ENCODE data around the gene ACVR2A. TPM values are rescaled to one million over a fixed set of nuclear protein-coding genes. Genes with fewer than 3 reads are reported as not detected.

ACVR2A gene
- total RNA-seq, 1 experiment from 2014 or later = 12.5 TPM

DNA sequence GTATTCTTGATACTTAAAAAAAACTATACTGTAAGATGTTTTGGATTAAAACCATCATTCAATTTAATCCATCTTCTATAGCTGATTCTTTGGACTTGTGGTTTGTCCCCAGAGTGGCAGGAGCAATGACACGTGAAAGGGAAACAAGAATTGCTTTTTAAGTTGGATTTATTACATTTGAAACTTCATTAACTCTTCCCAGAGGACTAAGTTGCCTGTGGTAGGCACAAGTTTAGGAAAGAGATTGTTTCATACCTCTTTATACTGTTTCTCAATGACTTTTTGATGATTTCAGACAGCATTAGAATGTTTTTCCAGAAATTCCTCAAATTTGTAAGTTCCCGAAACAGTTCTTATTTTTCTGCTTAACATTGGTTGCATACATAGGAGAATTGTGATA lies 41.3 kb downstream of the ACVR2A start:
- Mint-ChIP-seq H3K4me3 (ENCODE audit: low read depth, unreplicated experiment) (no peak overlapping the region), H3K27ac (ENCODE audit: unreplicated experiment) (no peak overlapping the region), H3K27me3 (ENCODE audit: unreplicated experiment) (no peaks in the 10 kb centered on the region), H3K4me1 (ENCODE audit: low read depth, unreplicated experiment) (peaks cover 12% of the 10 kb centered on the region), H3K36me3 (ENCODE audit: insufficient read depth, unreplicated experiment) (no peaks in the 10 kb centered on the region), H3K9me3 (ENCODE audit: low read depth, unreplicated experiment) (no peaks in the 10 kb centered on the region)
- DNase-seq = no peak
- TF ChIP-seq, protein P1, sequence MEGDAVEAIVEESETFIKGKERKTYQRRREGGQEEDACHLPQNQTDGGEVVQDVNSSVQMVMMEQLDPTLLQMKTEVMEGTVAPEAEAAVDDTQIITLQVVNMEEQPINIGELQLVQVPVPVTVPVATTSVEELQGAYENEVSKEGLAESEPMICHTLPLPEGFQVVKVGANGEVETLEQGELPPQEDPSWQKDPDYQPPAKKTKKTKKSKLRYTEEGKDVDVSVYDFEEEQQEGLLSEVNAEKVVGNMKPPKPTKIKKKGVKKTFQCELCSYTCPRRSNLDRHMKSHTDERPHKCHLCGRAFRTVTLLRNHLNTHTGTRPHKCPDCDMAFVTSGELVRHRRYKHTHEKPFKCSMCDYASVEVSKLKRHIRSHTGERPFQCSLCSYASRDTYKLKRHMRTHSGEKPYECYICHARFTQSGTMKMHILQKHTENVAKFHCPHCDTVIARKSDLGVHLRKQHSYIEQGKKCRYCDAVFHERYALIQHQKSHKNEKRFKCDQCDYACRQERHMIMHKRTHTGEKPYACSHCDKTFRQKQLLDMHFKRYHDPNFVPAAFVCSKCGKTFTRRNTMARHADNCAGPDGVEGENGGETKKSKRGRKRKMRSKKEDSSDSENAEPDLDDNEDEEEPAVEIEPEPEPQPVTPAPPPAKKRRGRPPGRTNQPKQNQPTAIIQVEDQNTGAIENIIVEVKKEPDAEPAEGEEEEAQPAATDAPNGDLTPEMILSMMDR (IDR thresholded peaks at IDR 0.05; ENCODE audit: unreplicated experiment) = no peak
- CTCF ChIA-PET = no interaction called here
- BruUV-seq (replicated peaks) = no TSS peak
- intact Hi-C loops (cut with micrococcal nuclease; ENCODE audit: unreplicated experiment) = no loop called here

DNA sequence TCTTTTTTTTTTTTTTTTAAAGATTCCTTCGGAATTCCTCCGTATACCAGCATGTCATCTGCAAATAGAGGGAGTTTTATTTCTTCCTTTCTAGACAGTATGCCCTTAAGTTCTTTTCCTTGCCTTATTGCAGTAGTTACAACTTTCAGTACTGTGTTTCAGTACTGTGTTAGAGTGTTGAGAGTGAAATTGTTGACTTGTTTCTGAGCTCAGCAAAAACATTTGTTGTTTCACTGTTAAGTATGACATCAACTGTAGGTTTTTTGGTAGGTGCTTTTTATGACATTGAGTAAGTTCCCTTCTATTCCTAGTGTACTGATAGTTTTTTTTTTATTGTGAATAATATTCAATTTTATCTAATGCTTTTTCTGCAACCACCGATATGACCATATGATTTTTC lies 43.9 kb downstream of the ACVR2A start:
- TF ChIP-seq, protein P1 (IDR thresholded peaks at IDR 0.05; ENCODE audit: unreplicated experiment) = no peak
- Mint-ChIP-seq H3K4me3 (ENCODE audit: low read depth, unreplicated experiment) (no peak overlapping the region), H3K27ac (ENCODE audit: unreplicated experiment) (no peak overlapping the region), H3K9me3 (ENCODE audit: low read depth, unreplicated experiment) (no peaks in the 10 kb centered on the region), H3K4me1 (ENCODE audit: low read depth, unreplicated experiment) (peaks cover 12% of the 10 kb centered on the region), H3K27me3 (ENCODE audit: unreplicated experiment) (no peaks in the 10 kb centered on the region), H3K36me3 (ENCODE audit: insufficient read depth, unreplicated experiment) (no peaks in the 10 kb centered on the region)
- intact Hi-C loops (cut with micrococcal nuclease; ENCODE audit: unreplicated experiment) = no loop called here
- no TSS peak for BruUV-seq (replicated peaks)
- CTCF ChIA-PET = no interaction called here
- DNase-seq = no peak

DNA sequence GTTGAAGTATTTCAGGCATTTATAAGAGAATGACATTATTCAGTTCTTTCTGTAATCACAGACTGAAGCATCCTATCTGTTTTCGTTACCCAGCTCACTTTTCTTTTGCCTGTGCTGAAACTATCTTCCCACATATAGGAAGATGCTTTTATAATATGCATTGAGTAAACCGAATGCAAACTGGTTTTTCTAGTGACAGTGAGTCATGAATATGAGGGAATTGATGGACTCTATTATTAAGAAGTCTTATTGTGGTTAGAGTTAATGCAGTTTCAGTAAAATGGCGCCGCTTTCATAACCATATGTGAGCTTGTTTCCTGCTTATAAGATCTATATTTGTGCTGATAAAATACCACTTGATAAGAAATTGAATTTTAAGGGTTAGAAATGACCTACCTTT lies 59.2 kb downstream of the ACVR2A start:
- intact Hi-C loops (cut with micrococcal nuclease; ENCODE audit: unreplicated experiment) = no loop called here
- H3K27ac Mint-ChIP-seq (ENCODE audit: unreplicated experiment) = no peak overlapping the region

DNA sequence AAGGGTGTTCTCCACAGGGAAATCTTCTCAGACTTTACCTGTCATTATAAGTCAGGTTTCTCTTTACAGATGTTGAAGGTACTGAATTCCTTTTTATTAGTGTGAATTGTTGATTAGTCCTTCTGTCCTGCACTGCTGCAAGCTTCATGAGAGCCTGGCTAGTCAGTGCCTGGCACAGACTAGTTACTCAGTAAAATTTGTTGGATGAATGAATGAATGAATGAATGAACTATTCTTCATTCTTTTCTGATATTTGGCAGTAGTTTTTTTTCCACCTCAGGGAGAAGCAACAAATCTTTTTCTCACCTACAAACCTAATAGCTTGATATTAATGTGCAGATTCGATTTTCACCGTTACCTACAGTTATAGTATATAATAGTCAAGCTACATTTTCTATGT lies 64.3 kb downstream of the ACVR2A start:
- Mint-ChIP-seq H3K4me1 (ENCODE audit: low read depth, unreplicated experiment) (peaks cover 12% of the 10 kb centered on the region), H3K4me3 (ENCODE audit: low read depth, unreplicated experiment) (no peak overlapping the region), H3K9me3 (ENCODE audit: low read depth, unreplicated experiment) (no peaks in the 10 kb centered on the region), H3K27ac (ENCODE audit: unreplicated experiment) (no peak overlapping the region), H3K27me3 (ENCODE audit: unreplicated experiment) (no peaks in the 10 kb centered on the region), H3K36me3 (ENCODE audit: insufficient read depth, unreplicated experiment) (peaks cover 5% of the 10 kb centered on the region)
- no peak for DNase-seq
- BruUV-seq (replicated peaks) = no TSS peak
- CTCF ChIA-PET = interaction anchor here (1.1 kb wide), 1 partner anchor 982 kb away, joined by 4 read pairs; no protein-coding TSS in a partner anchor
- intact Hi-C loops (cut with micrococcal nuclease; ENCODE audit: unreplicated experiment) = no loop called here
- TF ChIP-seq, protein P1 (IDR thresholded peaks at IDR 0.05; ENCODE audit: unreplicated experiment) = no peak

More for the DNA sequence above, 59.2 kb downstream of the ACVR2A start:
- CTCF ChIA-PET = no interaction called here
- no TSS peak for BruUV-seq (replicated peaks)
- TF ChIP-seq, protein P1 (IDR thresholded peaks at IDR 0.05; ENCODE audit: unreplicated experiment) = no peak
- H3K36me3 Mint-ChIP-seq (ENCODE audit: insufficient read depth, unreplicated experiment) = peaks cover 5% of the 10 kb centered on the region
- no peak overlapping the region for H3K4me3 Mint-ChIP-seq (ENCODE audit: low read depth, unreplicated experiment)
- no peaks in the 10 kb centered on the region for H3K4me1 Mint-ChIP-seq (ENCODE audit: low read depth, unreplicated experiment)
- no peaks in the 10 kb centered on the region for H3K9me3 Mint-ChIP-seq (ENCODE audit: low read depth, unreplicated experiment)
- H3K27me3 Mint-ChIP-seq (ENCODE audit: unreplicated experiment) = no peaks in the 10 kb centered on the region
- DNase-seq = no peak
